Gastroesophageal sphincter (tissue), 3 donors: Measurements from ENCODE around the gene SGMS2.

ENCODE experiments used
- CTCF ChIP-seq, 4 experiments: fragments of 200-600 bp in 2 of 4; fragments of 450-650 bp in 2 of 4; sonication (generic) in 1 of 4; IDR thresholded peaks; one replicate each; pipeline ENCODE4 v1.5.1; 2017 to 2019; ENCODE audit warnings: antibody characterized with exemption in 4 of 4, mild to moderate bottlenecking in 2 of 4, moderate library complexity in 2 of 4
- POLR2A ChIP-seq, 2 donors: fragments of 450-650 bp; IDR thresholded peaks; one replicate each; pipeline ENCODE4 v1.6.1; 2017; ENCODE audit warnings: antibody characterized with exemption in 2 of 2, mild to moderate bottlenecking in 2 of 2, moderate library complexity in 1 of 2

- TF ChIP-seq CTCF (IDR thresholded peaks at IDR 0.05) (no peak), POLR2A (IDR thresholded peaks at IDR 0.05) (no peak)
These were observed 61.1 kb downstream of the SGMS2 start for GRCh38 chr4:107885865-107886264.
